K562 (cell line): ENCODE results near the gene RBMS1.

ENCODE experiments used
- E4F1 ChIP-seq: fragments of 250-450 bp; sonication (Bioruptor Pico); IDR thresholded peaks from 2 replicates; pipeline ENCODE4 v1.5.0; 2021; ENCODE audit warnings: mild to moderate bottlenecking, borderline replicate concordance
- HCFC1 ChIP-seq: IDR thresholded peaks from 2 replicates; pipeline ENCODE4 v1.6.1; 2012; ENCODE audit warnings: low read depth, low read length, improper control_type of control experiment
- NONO ChIP-seq, 2 experiments: fragments of 200-400 bp in 1 of 2; fragments of 450-650 bp in 1 of 2; formaldehyde crosslinking in 1 of 2; IDR thresholded peaks; 2 replicates each; pipeline ENCODE4 v1.6.1; 2017; ENCODE audit warnings: low read depth in 2 of 2, mild to moderate bottlenecking in 2 of 2, moderate library complexity in 2 of 2, low read length in 1 of 2
- POLR2A ChIP-seq: fragments of 450-650 bp; conservative IDR thresholded peaks from 2 replicates; pipeline ENCODE4 v1.6.1; 2016
- PTRF ChIP-seq: fragments of 450-650 bp; IDR thresholded peaks from 2 replicates; pipeline ENCODE4 v1.6.1; 2016; ENCODE audit warnings: mild to moderate bottlenecking, missing genetic modification characterization, missing compliant biosample characterization
- SREBF2 ChIP-seq: sonication (generic); formaldehyde crosslinking; IDR thresholded peaks from 2 replicates; pipeline ENCODE4 v1.4.0; 2020; ENCODE audit warnings: mild to moderate bottlenecking, missing genetic modification reagents
- STAT6 ChIP-seq: sonication (generic); formaldehyde crosslinking; IDR thresholded peaks from 2 replicates; pipeline ENCODE4 v1.8.1; 2023; ENCODE audit warnings: mild to moderate bottlenecking, missing genetic modification reagents
- TCF7L2 ChIP-seq: fragments of 150-350 bp; IDR thresholded peaks from 2 replicates; pipeline ENCODE4 v1.6.1; 2016; ENCODE audit warnings: low read depth, mild to moderate bottlenecking, low read length, moderate library complexity
- THRAP3 ChIP-seq: fragments of 450-650 bp; IDR thresholded peaks from 2 replicates; pipeline ENCODE4 v1.6.1; 2016; ENCODE audit warnings: mild to moderate bottlenecking, inconsistent platforms, borderline replicate concordance
- ZFP30 ChIP-seq: fragments of 250-450 bp; sonication (Bioruptor Pico); IDR thresholded peaks from 2 replicates; pipeline ENCODE4 v1.8.0; 2022; ENCODE audit warnings: moderate library complexity, mild to moderate bottlenecking, inconsistent platforms, borderline replicate concordance
- ZNF57 ChIP-seq: fragments of 450-650 bp; formaldehyde crosslinking; IDR thresholded peaks from 2 replicates; pipeline ENCODE4 v1.4.0; 2020; ENCODE audit warnings: mild to moderate bottlenecking, moderate library complexity
- TF ChIP-seq, protein P1 (sequence below), 3 experiments: IDR thresholded peaks in 2 of 3; conservative IDR thresholded peaks in 1 of 3; 2 replicates each; pipeline ENCODE4 v1.5.1; 2011 to 2012; ENCODE audit warnings: low read length in 3 of 3, mild to moderate bottlenecking in 3 of 3, control low read depth in 2 of 3, improper control_type of control experiment in 1 of 3, inconsistent platforms in 1 of 3, low read depth in 1 of 3, mixed read lengths in 1 of 3, moderate library complexity in 1 of 3; ENCODE audit not compliant: insufficient read depth in 2 of 3
- TF ChIP-seq, protein P2 (sequence below): sonication (generic); formaldehyde crosslinking; IDR thresholded peaks from 2 replicates; pipeline ENCODE4 v1.8.0; 2022; ENCODE audit warnings: mild to moderate bottlenecking, missing genetic modification reagents
- TF ChIP-seq, protein P3 (sequence below): fragments of 250-450 bp; sonication (Bioruptor Pico); IDR thresholded peaks from 2 replicates; pipeline ENCODE4 v1.5.0; 2022; ENCODE audit warnings: mild to moderate bottlenecking

GRCh38 chr2:160517731-160518130 is 24.1 kb upstream of the RBMS1 start:
- TF ChIP-seq, protein P1, sequence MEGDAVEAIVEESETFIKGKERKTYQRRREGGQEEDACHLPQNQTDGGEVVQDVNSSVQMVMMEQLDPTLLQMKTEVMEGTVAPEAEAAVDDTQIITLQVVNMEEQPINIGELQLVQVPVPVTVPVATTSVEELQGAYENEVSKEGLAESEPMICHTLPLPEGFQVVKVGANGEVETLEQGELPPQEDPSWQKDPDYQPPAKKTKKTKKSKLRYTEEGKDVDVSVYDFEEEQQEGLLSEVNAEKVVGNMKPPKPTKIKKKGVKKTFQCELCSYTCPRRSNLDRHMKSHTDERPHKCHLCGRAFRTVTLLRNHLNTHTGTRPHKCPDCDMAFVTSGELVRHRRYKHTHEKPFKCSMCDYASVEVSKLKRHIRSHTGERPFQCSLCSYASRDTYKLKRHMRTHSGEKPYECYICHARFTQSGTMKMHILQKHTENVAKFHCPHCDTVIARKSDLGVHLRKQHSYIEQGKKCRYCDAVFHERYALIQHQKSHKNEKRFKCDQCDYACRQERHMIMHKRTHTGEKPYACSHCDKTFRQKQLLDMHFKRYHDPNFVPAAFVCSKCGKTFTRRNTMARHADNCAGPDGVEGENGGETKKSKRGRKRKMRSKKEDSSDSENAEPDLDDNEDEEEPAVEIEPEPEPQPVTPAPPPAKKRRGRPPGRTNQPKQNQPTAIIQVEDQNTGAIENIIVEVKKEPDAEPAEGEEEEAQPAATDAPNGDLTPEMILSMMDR (IDR thresholded peaks at IDR 0.05 in 2 of 3, conservative IDR thresholded peaks at IDR 0.05 in 1 of 3; ENCODE audit: insufficient read depth in 2 of 3, low read depth in 1 of 3, low read length in 3 of 3) = no peak
- no peak for TF ChIP-seq NONO (IDR thresholded peaks at IDR 0.05; ENCODE audit: low read depth in 2 of 2, low read length in 1 of 2)
- TF ChIP-seq STAT6 = no peak
- TF ChIP-seq ZFP30 (CRISPR knock-in tag) = no peak
- TF ChIP-seq PTRF (tag) = no peak
- TF ChIP-seq E4F1 (CRISPR knock-in tag) = no peak
- TF ChIP-seq TCF7L2 = no peak
- TF ChIP-seq, protein P2, sequence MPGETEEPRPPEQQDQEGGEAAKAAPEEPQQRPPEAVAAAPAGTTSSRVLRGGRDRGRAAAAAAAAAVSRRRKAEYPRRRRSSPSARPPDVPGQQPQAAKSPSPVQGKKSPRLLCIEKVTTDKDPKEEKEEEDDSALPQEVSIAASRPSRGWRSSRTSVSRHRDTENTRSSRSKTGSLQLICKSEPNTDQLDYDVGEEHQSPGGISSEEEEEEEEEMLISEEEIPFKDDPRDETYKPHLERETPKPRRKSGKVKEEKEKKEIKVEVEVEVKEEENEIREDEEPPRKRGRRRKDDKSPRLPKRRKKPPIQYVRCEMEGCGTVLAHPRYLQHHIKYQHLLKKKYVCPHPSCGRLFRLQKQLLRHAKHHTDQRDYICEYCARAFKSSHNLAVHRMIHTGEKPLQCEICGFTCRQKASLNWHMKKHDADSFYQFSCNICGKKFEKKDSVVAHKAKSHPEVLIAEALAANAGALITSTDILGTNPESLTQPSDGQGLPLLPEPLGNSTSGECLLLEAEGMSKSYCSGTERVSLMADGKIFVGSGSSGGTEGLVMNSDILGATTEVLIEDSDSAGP (CRISPR knock-in tag) = no peak
- no peak for TF ChIP-seq SREBF2 (CRISPR knock-in tag)
- TF ChIP-seq, protein P3, sequence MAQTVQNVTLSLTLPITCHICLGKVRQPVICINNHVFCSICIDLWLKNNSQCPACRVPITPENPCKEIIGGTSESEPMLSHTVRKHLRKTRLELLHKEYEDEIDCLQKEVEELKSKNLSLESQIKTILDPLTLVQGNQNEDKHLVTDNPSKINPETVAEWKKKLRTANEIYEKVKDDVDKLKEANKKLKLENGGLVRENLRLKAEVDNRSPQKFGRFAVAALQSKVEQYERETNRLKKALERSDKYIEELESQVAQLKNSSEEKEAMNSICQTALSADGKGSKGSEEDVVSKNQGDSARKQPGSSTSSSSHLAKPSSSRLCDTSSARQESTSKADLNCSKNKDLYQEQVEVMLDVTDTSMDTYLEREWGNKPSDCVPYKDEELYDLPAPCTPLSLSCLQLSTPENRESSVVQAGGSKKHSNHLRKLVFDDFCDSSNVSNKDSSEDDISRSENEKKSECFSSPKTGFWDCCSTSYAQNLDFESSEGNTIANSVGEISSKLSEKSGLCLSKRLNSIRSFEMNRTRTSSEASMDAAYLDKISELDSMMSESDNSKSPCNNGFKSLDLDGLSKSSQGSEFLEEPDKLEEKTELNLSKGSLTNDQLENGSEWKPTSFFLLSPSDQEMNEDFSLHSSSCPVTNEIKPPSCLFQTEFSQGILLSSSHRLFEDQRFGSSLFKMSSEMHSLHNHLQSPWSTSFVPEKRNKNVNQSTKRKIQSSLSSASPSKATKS = no peak
- TF ChIP-seq ZNF57 (CRISPR knock-in tag) = no peak
- no peak for TF ChIP-seq POLR2A
- TF ChIP-seq HCFC1 = no peak
- TF ChIP-seq THRAP3 = no peak
